ENCODE measurements around the gene AS3MT.

- TF ChIP-seq EZH2 (optimal IDR thresholded peaks at IDR 0.05; ENCODE audit: low read depth, low read length) (no peak), CTCF (IDR thresholded peaks at IDR 0.05; ENCODE audit: low read length) (no peak), EZH2phosphoT487 (IDR thresholded peaks at IDR 0.05; ENCODE audit: low read length) (no peak)
Measured at GRCh38 chr10:102832248-102832647, 37.0 kb upstream of the AS3MT start.

Measured in MM.1S (cell line).